Stimulated activated CD4-positive, alpha-beta T cell treated with anti-CD3 and anti-CD28 coated beads, TNF-alpha, amount 100 ng/mL, for 24 hours (primary cell): ENCODE measurements around the gene TTLL7.
"Not testable (repeated sequence)": the region's sequence is repeated elsewhere in the genome, so short reads cannot be mapped to it uniquely, and the experiment has no call there.

Source experiments
- DNase-seq, 3 experiments: peaks; one replicate each; pipeline ENCODE4 v3.0.0-alpha.2; 2020; ENCODE audit warnings: low read depth in 3 of 3

TTLL7 gene

GRCh38 chr1:83929184-83929583, 69.7 kb downstream of the TTLL7 start:
- DNase-seq = no peak

- DNase-seq = no peak
Observed at GRCh38 chr1:83928396-83928795, 70.5 kb downstream of the TTLL7 start.

- no peak for DNase-seq
Observed at GRCh38 chr1:83927701-83928100, 71.2 kb downstream of the TTLL7 start.

GRCh38 chr1:83927061-83927460, 71.9 kb downstream of the TTLL7 start:
- no peak for DNase-seq

GRCh38 chr1:83923553-83923952, 75.4 kb downstream of the TTLL7 start:
- DNase-seq = no peak

GRCh38 chr1:83922431-83922830, 76.5 kb downstream of the TTLL7 start:
- DNase-seq = no peak

- DNase-seq = no peak
Observed at GRCh38 chr1:83920320-83920719, 78.6 kb downstream of the TTLL7 start.

- no peak for DNase-seq
Observed at GRCh38 chr1:83919872-83920271, 79.1 kb downstream of the TTLL7 start.

GRCh38 chr1:83918688-83919285, 80.1 kb downstream of the TTLL7 start:
- DNase-seq = no peak

- no peak for DNase-seq
Observed at GRCh38 chr1:83917959-83918358, 81.0 kb downstream of the TTLL7 start.

GRCh38 chr1:83916094-83916493, 82.8 kb downstream of the TTLL7 start:
- not testable (repeated sequence) for DNase-seq

- DNase-seq = no peak
Observed at GRCh38 chr1:83912876-83913275, 86.1 kb downstream of the TTLL7 start.

GRCh38 chr1:83910461-83910860, 88.5 kb downstream of the TTLL7 start:
- no peak for DNase-seq

GRCh38 chr1:83909687-83910086, 89.2 kb downstream of the TTLL7 start:
- DNase-seq = no peak

GRCh38 chr1:83905315-83905907, 93.5 kb downstream of the TTLL7 start:
- DNase-seq = no peak

GRCh38 chr1:83901547-83902155, 97.3 kb downstream of the TTLL7 start:
- no peak for DNase-seq

GRCh38 chr1:83900524-83900923, 98.4 kb downstream of the TTLL7 start:
- no peak for DNase-seq

GRCh38 chr1:83897516-83897915, 101.4 kb downstream of the TTLL7 start:
- DNase-seq = no peak

GRCh38 chr1:83896299-83896698, 102.6 kb downstream of the TTLL7 start:
- DNase-seq = no peak

GRCh38 chr1:83889707-83890106, 109.2 kb downstream of the TTLL7 start:
- no peak for DNase-seq

- no peak for DNase-seq
Observed at GRCh38 chr1:83887483-83887882, 111.4 kb downstream of the TTLL7 start.

- no peak for DNase-seq
Observed at GRCh38 chr1:83883979-83884378, 115.0 kb downstream of the TTLL7 start.

- DNase-seq = no peak
Observed at GRCh38 chr1:83882906-83883305, 116.0 kb downstream of the TTLL7 start.

- no peak for DNase-seq
Observed at GRCh38 chr1:83872515-83872914, 126.4 kb downstream of the TTLL7 start.
